ENCODE measurements around the gene ITGA1. TPM values are rescaled to one million over a fixed set of nuclear protein-coding genes. Genes with fewer than 3 reads are reported as not detected.

ITGA1 gene
- total RNA-seq, 1 experiment from 2014 or later, result 1.6 TPM

DNA sequence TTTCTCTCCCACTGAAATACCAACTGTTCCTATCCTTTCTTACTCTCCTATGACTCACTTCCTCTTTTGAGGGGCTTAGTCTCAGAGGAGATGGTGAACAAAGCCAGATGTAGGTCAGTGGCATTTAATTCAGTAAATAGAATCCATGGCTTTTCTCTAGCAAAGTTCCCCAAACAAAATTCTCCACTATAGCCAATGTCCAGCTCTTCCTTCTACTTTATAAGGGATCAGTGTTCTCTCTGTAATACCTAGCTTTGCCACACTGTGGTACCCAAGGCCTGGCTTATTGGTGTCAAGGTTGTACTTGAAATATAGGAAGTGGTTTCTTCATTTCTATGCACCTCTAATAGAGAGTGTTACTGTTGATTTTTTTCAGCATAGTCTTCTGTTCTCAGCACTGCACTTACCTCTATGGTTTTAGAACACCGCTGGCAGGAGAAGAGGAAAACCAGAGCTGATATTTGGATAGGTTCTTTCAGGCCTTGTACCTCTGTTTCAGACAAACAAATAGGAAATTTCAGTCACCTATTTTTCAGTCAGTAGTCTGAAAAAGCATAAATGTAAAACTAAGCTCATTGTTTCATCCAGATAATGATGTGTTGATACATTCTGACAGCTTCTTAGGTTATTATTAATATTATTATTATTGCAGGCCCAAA is 160.8 kb downstream of the ITGA1 start:
- peak; percentile 91 for DNase-seq (ENCODE audit: low read depth, low spot score)
- intact Hi-C loops (cut with micrococcal nuclease; ENCODE audit: unreplicated experiment), result loop anchor here (1.0 kb wide), 1 partner anchor 148 kb away; no protein-coding TSS in a partner anchor
- H3K27me3 ChIP-seq (ENCODE audit: control insufficient read depth, insufficient read depth, low read length), result no peaks in the 10 kb centered on the region
- in situ Hi-C loops (cut with HindIII; ENCODE audit: low pct_unique_long_range_greater_than_20kb, low sequenced_read_pairs), result no loop called here
- ChIA-PET CTCF (interaction anchor here (0.5 to 1.6 kb wide), 14 partner anchors 37 to 1980 kb away, joined by 3 to 9 read pairs (median 3); partner anchors contain the start of gene MOCS2), POLR2A (no interaction called here)
- H3K9me3 ChIP-seq (ENCODE audit: control insufficient read depth, insufficient read depth, low read depth, low read length), result no peaks in the 10 kb centered on the region
- no peaks in the 10 kb centered on the region for H3K36me3 ChIP-seq (ENCODE audit: control insufficient read depth, insufficient read depth, low read length)
- no peak for TF ChIP-seq SIN3A (IDR thresholded peaks at IDR 0.05; ENCODE audit: borderline replicate concordance, insufficient read depth, low read depth, low read length)
- TF ChIP-seq, protein P1, sequence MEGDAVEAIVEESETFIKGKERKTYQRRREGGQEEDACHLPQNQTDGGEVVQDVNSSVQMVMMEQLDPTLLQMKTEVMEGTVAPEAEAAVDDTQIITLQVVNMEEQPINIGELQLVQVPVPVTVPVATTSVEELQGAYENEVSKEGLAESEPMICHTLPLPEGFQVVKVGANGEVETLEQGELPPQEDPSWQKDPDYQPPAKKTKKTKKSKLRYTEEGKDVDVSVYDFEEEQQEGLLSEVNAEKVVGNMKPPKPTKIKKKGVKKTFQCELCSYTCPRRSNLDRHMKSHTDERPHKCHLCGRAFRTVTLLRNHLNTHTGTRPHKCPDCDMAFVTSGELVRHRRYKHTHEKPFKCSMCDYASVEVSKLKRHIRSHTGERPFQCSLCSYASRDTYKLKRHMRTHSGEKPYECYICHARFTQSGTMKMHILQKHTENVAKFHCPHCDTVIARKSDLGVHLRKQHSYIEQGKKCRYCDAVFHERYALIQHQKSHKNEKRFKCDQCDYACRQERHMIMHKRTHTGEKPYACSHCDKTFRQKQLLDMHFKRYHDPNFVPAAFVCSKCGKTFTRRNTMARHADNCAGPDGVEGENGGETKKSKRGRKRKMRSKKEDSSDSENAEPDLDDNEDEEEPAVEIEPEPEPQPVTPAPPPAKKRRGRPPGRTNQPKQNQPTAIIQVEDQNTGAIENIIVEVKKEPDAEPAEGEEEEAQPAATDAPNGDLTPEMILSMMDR (IDR thresholded peaks at IDR 0.05), result peak; percentile 78
- H3K27ac ChIP-seq (ENCODE audit: low read length), result peak overlapping the region; percentile 52
- peaks cover 10% of the 10 kb centered on the region; the same call in 1 of the 2 replicates for H3K4me1 ChIP-seq (ENCODE audit: control insufficient read depth, insufficient read depth, low read length)
- H3K4me3 ChIP-seq (ENCODE audit: low read depth in 2 of 2, low read length in 2 of 2), result no peak overlapping the region
- no TSS peak for BruUV-seq (replicated peaks)
- ATAC-seq, result peak; percentile 97

DNA sequence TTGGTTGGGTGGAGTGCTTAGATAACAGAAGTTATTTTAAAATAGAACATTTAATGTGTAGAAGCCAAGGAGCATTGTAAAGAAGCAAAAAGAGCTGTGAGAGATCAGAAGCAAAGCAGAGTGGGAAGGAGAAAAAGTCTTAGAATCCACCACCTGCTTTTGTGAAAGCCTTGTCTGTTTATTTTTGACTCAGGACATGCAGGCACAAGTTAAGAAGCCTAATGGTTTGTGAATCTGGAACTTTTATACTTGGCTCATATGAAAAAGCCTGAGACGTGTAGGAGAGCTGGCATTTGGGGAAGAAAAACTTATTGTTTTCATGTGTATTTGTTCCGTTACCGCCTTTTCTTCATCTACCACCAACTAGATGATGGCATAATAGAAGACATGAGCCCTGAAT is 163.0 kb downstream of the ITGA1 start:
- Histone ChIP-seq H3K27ac (ENCODE audit: low read length) (no peak overlapping the region), H3K27me3 (ENCODE audit: control insufficient read depth, insufficient read depth, low read length) (no peaks in the 10 kb centered on the region), H3K4me1 (ENCODE audit: control insufficient read depth, insufficient read depth, low read length) (0 out of 2 replicates have a peak, but pooled peaks cover 7% of the 10 kb centered on the region), H3K4me3 (ENCODE audit: low read depth in 2 of 2, low read length in 2 of 2) (no peak overlapping the region), H3K36me3 (ENCODE audit: control insufficient read depth, insufficient read depth, low read length) (no peaks in the 10 kb centered on the region), H3K9me3 (ENCODE audit: control insufficient read depth, insufficient read depth, low read depth, low read length) (no peaks in the 10 kb centered on the region)
- CTCF ChIA-PET, result no interaction called here
- no peak for ATAC-seq
- DNase-seq (ENCODE audit: low read depth, low spot score), result no peak
- no TSS peak for BruUV-seq (replicated peaks)
- TF ChIP-seq, protein P2, sequence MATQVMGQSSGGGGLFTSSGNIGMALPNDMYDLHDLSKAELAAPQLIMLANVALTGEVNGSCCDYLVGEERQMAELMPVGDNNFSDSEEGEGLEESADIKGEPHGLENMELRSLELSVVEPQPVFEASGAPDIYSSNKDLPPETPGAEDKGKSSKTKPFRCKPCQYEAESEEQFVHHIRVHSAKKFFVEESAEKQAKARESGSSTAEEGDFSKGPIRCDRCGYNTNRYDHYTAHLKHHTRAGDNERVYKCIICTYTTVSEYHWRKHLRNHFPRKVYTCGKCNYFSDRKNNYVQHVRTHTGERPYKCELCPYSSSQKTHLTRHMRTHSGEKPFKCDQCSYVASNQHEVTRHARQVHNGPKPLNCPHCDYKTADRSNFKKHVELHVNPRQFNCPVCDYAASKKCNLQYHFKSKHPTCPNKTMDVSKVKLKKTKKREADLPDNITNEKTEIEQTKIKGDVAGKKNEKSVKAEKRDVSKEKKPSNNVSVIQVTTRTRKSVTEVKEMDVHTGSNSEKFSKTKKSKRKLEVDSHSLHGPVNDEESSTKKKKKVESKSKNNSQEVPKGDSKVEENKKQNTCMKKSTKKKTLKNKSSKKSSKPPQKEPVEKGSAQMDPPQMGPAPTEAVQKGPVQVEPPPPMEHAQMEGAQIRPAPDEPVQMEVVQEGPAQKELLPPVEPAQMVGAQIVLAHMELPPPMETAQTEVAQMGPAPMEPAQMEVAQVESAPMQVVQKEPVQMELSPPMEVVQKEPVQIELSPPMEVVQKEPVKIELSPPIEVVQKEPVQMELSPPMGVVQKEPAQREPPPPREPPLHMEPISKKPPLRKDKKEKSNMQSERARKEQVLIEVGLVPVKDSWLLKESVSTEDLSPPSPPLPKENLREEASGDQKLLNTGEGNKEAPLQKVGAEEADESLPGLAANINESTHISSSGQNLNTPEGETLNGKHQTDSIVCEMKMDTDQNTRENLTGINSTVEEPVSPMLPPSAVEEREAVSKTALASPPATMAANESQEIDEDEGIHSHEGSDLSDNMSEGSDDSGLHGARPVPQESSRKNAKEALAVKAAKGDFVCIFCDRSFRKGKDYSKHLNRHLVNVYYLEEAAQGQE (IDR thresholded peaks at IDR 0.05; ENCODE audit: insufficient read depth in 1 of 2, low read depth in 2 of 2, low read length in 1 of 2), result no peak
- TF ChIP-seq, protein P1 (IDR thresholded peaks at IDR 0.05), result no peak
- TF ChIP-seq POLR2AphosphoS5 (IDR thresholded peaks at IDR 0.05; ENCODE audit: low read depth, low read length) (no peak), SIN3A (IDR thresholded peaks at IDR 0.05; ENCODE audit: borderline replicate concordance, insufficient read depth, low read depth, low read length) (no peak), TCF7L2 (IDR thresholded peaks at IDR 0.05; ENCODE audit: low read depth, low read length) (no peak)
- in situ Hi-C loops (cut with HindIII; ENCODE audit: low pct_unique_long_range_greater_than_20kb, low sequenced_read_pairs) (no loop called here), intact Hi-C loops (cut with micrococcal nuclease; ENCODE audit: unreplicated experiment) (no loop called here)
- POLR2A ChIA-PET, result no interaction called here

Measured in Panc1 (cell line).